Osteocyte (in vitro differentiated cells): Measurements from ENCODE around the gene DYNLT4. TPM values are rescaled to one million over a fixed set of nuclear protein-coding genes. Genes with fewer than 3 reads are reported as not detected.

Experiments used
- DNase-seq: peaks from one replicate; pipeline ENCODE4 v3.0.0; 2021; ENCODE audit warnings: mixed read lengths; ENCODE audit not compliant: unreplicated experiment; ENCODE audit errors: extremely low spot score
- H3K27ac Mint-ChIP-seq: one replicate; pipeline ENCODE4 v1.8.0; 2021; ENCODE audit warnings: mild to moderate bottlenecking, mixed read lengths; ENCODE audit not compliant: unreplicated experiment
- H3K27me3 Mint-ChIP-seq: one replicate; pipeline ENCODE4 v1.8.0; 2021; ENCODE audit warnings: mixed read lengths; ENCODE audit not compliant: unreplicated experiment
- H3K36me3 Mint-ChIP-seq: one replicate; pipeline ENCODE4 v1.8.0; 2021; ENCODE audit warnings: mixed read lengths; ENCODE audit not compliant: unreplicated experiment
- H3K4me1 Mint-ChIP-seq: one replicate; pipeline ENCODE4 v1.8.0; 2021; ENCODE audit warnings: mixed read lengths; ENCODE audit not compliant: unreplicated experiment
- H3K4me3 Mint-ChIP-seq: one replicate; pipeline ENCODE4 v1.8.0; 2021; ENCODE audit warnings: mild to moderate bottlenecking, moderate library complexity, mixed read lengths; ENCODE audit not compliant: unreplicated experiment
- H3K9me3 Mint-ChIP-seq: one replicate; pipeline ENCODE4 v1.8.0; 2021; ENCODE audit warnings: mixed read lengths; ENCODE audit not compliant: unreplicated experiment
- total RNA-seq: library from RNA; stranded (reverse); gene quantifications from 2 replicates; pipeline ENCODE4 v1.2.1, GENCODE V29; 2021
- TF ChIP-seq, protein P1 (sequence below): fragments of 200-600 bp; sonication (generic); IDR thresholded peaks from 2 replicates; pipeline ENCODE4 v1.5.0; 2021; ENCODE audit warnings: antibody characterized with exemption, mild to moderate bottlenecking, moderate library complexity

Gene DYNLT4
- total RNA-seq, 1 donor from 2014 or later, result 0.48 TPM

GRCh38 chr1:44784094-44785028, 22.8 kb downstream of the DYNLT4 start:
- no peak overlapping the region for H3K4me3 Mint-ChIP-seq
- H3K27ac Mint-ChIP-seq, result no peak overlapping the region
- H3K27me3 Mint-ChIP-seq, result no peaks in the 10 kb centered on the region
- H3K4me1 Mint-ChIP-seq, result peaks cover 27% of the 10 kb centered on the region
- H3K36me3 Mint-ChIP-seq, result peaks cover 24% of the 10 kb centered on the region
- H3K9me3 Mint-ChIP-seq, result no peaks in the 10 kb centered on the region
- no peak for DNase-seq
- TF ChIP-seq, protein P1, sequence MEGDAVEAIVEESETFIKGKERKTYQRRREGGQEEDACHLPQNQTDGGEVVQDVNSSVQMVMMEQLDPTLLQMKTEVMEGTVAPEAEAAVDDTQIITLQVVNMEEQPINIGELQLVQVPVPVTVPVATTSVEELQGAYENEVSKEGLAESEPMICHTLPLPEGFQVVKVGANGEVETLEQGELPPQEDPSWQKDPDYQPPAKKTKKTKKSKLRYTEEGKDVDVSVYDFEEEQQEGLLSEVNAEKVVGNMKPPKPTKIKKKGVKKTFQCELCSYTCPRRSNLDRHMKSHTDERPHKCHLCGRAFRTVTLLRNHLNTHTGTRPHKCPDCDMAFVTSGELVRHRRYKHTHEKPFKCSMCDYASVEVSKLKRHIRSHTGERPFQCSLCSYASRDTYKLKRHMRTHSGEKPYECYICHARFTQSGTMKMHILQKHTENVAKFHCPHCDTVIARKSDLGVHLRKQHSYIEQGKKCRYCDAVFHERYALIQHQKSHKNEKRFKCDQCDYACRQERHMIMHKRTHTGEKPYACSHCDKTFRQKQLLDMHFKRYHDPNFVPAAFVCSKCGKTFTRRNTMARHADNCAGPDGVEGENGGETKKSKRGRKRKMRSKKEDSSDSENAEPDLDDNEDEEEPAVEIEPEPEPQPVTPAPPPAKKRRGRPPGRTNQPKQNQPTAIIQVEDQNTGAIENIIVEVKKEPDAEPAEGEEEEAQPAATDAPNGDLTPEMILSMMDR, result no peak

DNA sequence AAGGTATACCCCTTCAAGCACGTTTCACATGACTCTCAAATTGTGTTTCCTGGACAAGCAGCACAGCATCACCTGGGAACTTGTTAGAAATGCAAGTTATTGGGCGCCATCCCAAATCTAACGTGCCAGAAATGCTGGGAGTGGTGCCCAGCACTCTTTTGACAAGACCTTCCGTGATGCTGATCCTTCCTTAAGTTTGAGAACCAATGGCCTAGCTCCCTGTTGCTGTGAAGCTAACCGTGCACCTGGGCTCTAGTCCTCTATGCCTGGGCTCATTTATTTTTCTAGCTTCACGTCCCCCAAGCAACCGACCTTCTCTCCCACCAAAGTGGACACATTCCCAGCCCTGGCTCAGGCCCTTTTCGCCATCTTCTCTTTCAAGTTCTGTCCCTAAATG, 23.5 kb downstream of the DYNLT4 start:
- Mint-ChIP-seq H3K36me3 (peaks cover 29% of the 10 kb centered on the region), H3K9me3 (no peaks in the 10 kb centered on the region), H3K4me1 (peaks cover 27% of the 10 kb centered on the region), H3K27ac (no peak overlapping the region), H3K27me3 (no peaks in the 10 kb centered on the region), H3K4me3 (no peak overlapping the region)
- TF ChIP-seq, protein P1, result no peak
- DNase-seq, result no peak

DNA sequence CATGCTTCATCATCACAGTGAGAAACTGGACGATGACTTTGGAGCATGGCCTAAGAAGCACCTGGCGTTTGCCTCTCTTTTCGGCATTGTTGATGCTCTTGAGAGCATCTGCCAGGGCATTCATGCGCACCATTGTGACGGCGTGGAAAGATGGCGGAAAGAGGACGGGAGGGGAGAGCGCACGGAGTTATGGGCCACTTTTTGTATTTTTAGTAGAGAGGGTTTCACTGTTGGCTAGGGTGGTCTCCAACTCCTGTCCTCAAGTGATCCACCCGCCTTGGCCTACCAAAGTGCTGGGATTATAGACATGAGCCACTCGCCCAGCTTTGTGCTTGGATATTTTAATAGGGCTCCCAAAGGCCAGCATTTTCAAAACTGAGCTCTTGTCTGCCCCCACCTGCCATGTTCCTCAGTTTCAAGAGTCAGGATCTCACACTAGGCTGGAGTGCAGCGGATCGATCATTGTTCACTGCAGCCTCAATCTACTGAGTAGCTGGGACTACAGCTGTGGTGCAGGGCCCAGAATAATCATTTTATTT, 26.5 kb downstream of the DYNLT4 start:
- Mint-ChIP-seq H3K4me1 (peaks cover 39% of the 10 kb centered on the region), H3K9me3 (no peaks in the 10 kb centered on the region), H3K4me3 (no peak overlapping the region), H3K27ac (no peak overlapping the region), H3K27me3 (no peaks in the 10 kb centered on the region), H3K36me3 (peaks cover 43% of the 10 kb centered on the region)
- DNase-seq, result no peak
- TF ChIP-seq, protein P1, result no peak

DNA sequence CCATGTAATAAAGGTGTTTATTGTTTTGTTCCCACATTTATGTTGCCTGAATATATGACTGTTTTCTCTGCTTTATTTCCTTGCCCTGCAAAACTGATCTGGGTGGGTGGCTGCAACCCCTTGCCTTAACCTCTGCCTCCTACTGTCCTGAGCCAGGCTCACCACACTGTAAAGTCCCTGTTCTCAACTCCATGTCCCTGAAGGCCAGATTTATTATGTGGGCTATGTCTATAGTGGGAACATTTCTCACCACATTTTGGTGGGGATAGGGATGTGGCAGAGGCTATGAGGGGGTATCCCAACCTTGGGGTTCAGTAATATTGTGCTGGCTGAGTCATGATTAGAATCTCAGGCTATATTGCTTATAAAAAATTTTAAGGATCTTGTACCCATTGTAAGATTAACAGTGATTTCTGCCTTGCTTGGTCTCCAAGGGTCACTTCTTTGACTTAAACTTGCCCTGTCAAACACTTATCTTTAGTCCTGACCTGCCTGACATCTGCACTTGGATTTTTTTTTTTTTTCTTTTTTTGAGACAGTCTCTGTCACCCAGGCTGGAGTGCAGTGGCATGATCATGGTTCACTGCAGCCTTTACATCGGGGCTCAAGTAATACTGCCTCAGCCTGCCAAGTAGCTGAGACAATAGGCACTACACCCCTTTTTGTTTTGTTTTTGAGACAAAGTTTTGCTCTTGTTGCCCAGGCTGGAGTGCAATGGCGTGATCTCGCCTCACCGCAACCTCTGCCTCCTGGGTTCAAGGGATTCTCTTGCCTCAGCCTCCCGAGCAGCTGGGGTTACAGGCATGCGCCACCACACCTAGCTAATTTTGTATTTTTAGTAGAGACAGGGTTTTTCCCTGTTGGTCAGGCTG, 28.2 kb downstream of the DYNLT4 start:
- no peak overlapping the region for H3K27ac Mint-ChIP-seq
- no peaks in the 10 kb centered on the region for H3K9me3 Mint-ChIP-seq
- no peak for DNase-seq
- peaks cover 43% of the 10 kb centered on the region for H3K36me3 Mint-ChIP-seq
- H3K4me3 Mint-ChIP-seq, result no peak overlapping the region
- peaks cover 35% of the 10 kb centered on the region for H3K4me1 Mint-ChIP-seq
- TF ChIP-seq, protein P1, result no peak
- no peaks in the 10 kb centered on the region for H3K27me3 Mint-ChIP-seq
